ENCODE results near the gene POLR2J3. TPM values are rescaled to one million over a fixed set of nuclear protein-coding genes. Genes with fewer than 3 reads are reported as not detected.
A peak's percentile ranks its signal among the peaks of the same experiment; 100 is the strongest.
"Not testable (repeated sequence)": the region's sequence is repeated elsewhere in the genome, so short reads cannot be mapped to it uniquely, and the experiment has no call there.

The POLR2J3 gene
- total RNA-seq, 1 experiment from 2014 or later: 14.9 TPM

DNA sequence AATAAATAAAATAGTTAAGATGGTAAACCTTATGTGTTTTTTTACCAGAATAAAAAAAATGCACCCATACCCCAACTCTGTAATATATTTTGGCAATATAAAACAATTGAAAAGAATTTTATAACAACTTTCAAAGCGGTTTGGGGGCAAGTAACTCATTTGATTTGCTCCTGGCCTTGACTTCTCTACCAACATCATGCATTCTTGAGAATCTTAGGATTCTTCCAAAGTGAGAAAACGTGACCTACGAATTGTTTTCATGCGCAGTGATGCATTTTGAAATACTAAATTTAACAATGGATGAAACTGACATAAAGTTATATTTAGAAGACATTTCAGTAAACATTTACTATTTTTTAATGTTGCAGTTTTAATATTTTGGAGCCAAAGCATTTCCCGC is 51.6 kb downstream of the POLR2J3 start:
- H3K9me3 ChIP-seq (ENCODE audit: control insufficient read depth, low read depth, low read length); H3K23ac ChIP-seq (ENCODE audit: insufficient read length, low read depth, low read length); H2BK12ac ChIP-seq (ENCODE audit: insufficient read length, low read depth, low read length); DNase-seq; H2AFZ ChIP-seq (ENCODE audit: low read length); H3K27ac Mint-ChIP-seq; H3K79me1 ChIP-seq (ENCODE audit: insufficient read depth, low read depth, low read length, poor library complexity, severe bottlenecking); H3K18ac ChIP-seq (ENCODE audit: insufficient read length, low read depth, low read length); H3K4me1 ChIP-seq (ENCODE audit: insufficient read depth, low read length); H3K4me2 ChIP-seq (ENCODE audit: insufficient read depth, insufficient read length, low read length); H3K27me3 ChIP-seq (ENCODE audit: insufficient read depth, low read length); H3K27ac ChIP-seq (ENCODE audit: insufficient read length, low read depth, low read length); H2BK20ac ChIP-seq (ENCODE audit: low read depth, low read length, poor library complexity, severe bottlenecking); H3K4ac ChIP-seq (ENCODE audit: low read depth, low read length); H4K5ac ChIP-seq (ENCODE audit: insufficient read length, low read depth, low read length); H4K20me1 ChIP-seq (ENCODE audit: control insufficient read depth, insufficient read depth, insufficient read length); H3K79me2 ChIP-seq (ENCODE audit: insufficient read depth, low read length); H3K36me3 Mint-ChIP-seq (ENCODE audit: insufficient read depth in 1 of 3, low read depth in 3 of 3); H3K9ac ChIP-seq (ENCODE audit: extremely low read depth, insufficient read length, low read length); H4K8ac ChIP-seq (replicated peaks; ENCODE audit: insufficient read length, low read depth, low read length); H3K23me2 ChIP-seq (ENCODE audit: insufficient read length, low read depth, low read length, poor library complexity, severe bottlenecking); H4K91ac ChIP-seq (ENCODE audit: insufficient read length, low read depth, low read length); H2BK15ac ChIP-seq (ENCODE audit: low read depth, low read length); H2BK120ac ChIP-seq (ENCODE audit: low read depth, low read length, poor library complexity, severe bottlenecking); H3K4me3 Mint-ChIP-seq; H3K14ac ChIP-seq (ENCODE audit: insufficient read depth, low read length); H3K9me3 Mint-ChIP-seq; H3K56ac ChIP-seq (ENCODE audit: insufficient read length, low read depth, low read length); H3K27me3 Mint-ChIP-seq (ENCODE audit: low read depth); H3K4me1 Mint-ChIP-seq; H2BK5ac ChIP-seq (ENCODE audit: insufficient read length, low read length); H3T11ph ChIP-seq (ENCODE audit: low read length); H2AK5ac ChIP-seq (ENCODE audit: insufficient read length, low read length): not testable (repeated sequence)
- WGBS (ENCODE audit: extremely low coverage, insufficient read length, low lambda C conversion rate): no CpG with 5 or more reads among the region's 5 CpGs

DNA sequence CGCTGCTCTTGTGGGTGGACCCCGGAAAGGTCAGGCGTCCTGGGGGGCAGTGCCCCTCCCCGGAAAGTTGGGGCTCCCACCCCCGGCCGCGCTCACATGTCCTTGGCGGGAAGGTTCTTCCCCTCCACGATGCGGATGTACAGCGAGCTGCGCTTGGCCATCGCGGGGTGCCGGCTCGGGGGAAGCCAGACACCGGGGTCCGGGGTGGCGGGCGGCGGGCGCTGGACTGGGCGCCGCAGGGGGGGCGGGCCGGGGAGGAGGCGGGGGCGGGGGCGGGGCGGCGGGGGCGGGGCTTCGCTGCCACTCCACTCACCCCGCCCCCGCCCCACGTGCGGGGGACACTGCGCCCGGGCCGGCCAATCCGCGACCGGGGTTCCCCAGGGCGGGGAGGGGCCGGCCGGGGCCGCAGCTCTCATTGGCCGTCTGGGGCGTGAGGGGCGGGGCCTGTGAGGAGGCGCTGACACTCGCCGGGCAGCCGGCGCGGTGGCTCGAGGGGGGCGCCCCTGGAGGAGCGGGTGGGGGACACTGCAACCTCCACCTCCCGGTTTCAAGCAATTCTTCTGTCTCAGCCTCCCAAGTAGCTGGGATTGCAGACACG is 54.7 kb downstream of the POLR2J3 start, which contains the start of gene RASA4B:
TSS of gene RASA4B (minus strand) at position 228 of the 598 bp plus-strand sequence. CDS start at position 161, 67 bp downstream.
- not testable (repeated sequence) for H3K23me2 ChIP-seq (ENCODE audit: insufficient read length, low read depth, low read length, poor library complexity, severe bottlenecking); H3K18ac ChIP-seq (ENCODE audit: insufficient read length, low read depth, low read length); H2AFZ ChIP-seq (ENCODE audit: low read length); H3K23ac ChIP-seq (ENCODE audit: insufficient read length, low read depth, low read length); H3K27me3 Mint-ChIP-seq (ENCODE audit: low read depth); H4K8ac ChIP-seq (replicated peaks; ENCODE audit: insufficient read length, low read depth, low read length); H3K4ac ChIP-seq (ENCODE audit: low read depth, low read length); H2BK120ac ChIP-seq (ENCODE audit: low read depth, low read length, poor library complexity, severe bottlenecking); H4K91ac ChIP-seq (ENCODE audit: insufficient read length, low read depth, low read length); H3K27ac Mint-ChIP-seq; H4K20me1 ChIP-seq (ENCODE audit: control insufficient read depth, insufficient read depth, insufficient read length); H3T11ph ChIP-seq (ENCODE audit: low read length); H2BK12ac ChIP-seq (ENCODE audit: insufficient read length, low read depth, low read length); H3K9ac ChIP-seq (ENCODE audit: extremely low read depth, insufficient read length, low read length); H2BK15ac ChIP-seq (ENCODE audit: low read depth, low read length); H2AK5ac ChIP-seq (ENCODE audit: insufficient read length, low read length); H3K27ac ChIP-seq (ENCODE audit: insufficient read length, low read depth, low read length); H3K79me2 ChIP-seq (ENCODE audit: insufficient read depth, low read length); H2BK20ac ChIP-seq (ENCODE audit: low read depth, low read length, poor library complexity, severe bottlenecking); H3K14ac ChIP-seq (ENCODE audit: insufficient read depth, low read length); H3K4me1 Mint-ChIP-seq; H3K27me3 ChIP-seq (ENCODE audit: insufficient read depth, low read length); H3K4me1 ChIP-seq (ENCODE audit: insufficient read depth, low read length); H3K9me3 Mint-ChIP-seq; H4K5ac ChIP-seq (ENCODE audit: insufficient read length, low read depth, low read length); H2BK5ac ChIP-seq (ENCODE audit: insufficient read length, low read length); H3K56ac ChIP-seq (ENCODE audit: insufficient read length, low read depth, low read length); H3K79me1 ChIP-seq (ENCODE audit: insufficient read depth, low read depth, low read length, poor library complexity, severe bottlenecking); H3K9me3 ChIP-seq (ENCODE audit: control insufficient read depth, low read depth, low read length); H3K4me2 ChIP-seq (ENCODE audit: insufficient read depth, insufficient read length, low read length); H3K36me3 Mint-ChIP-seq (ENCODE audit: insufficient read depth in 1 of 3, low read depth in 3 of 3)
- DNase-seq: peak; percentile 4
- no CpG with 5 or more reads among the region's 61 CpGs for WGBS (ENCODE audit: extremely low coverage, insufficient read length, low lambda C conversion rate)
- peak within 1 kb of the TSS in 1 of 2 experiments; percentile 62; a peak in 1 of 5 replicates for H3K4me3 Mint-ChIP-seq

Measured in H9 (cell line).